Prostate gland (tissue), 2 donors: ENCODE results near the gene PALD1. TPM values are rescaled to one million over a fixed set of nuclear protein-coding genes. Genes with fewer than 3 reads are reported as not detected.

Experiments
- DNase-seq: peaks from one replicate; pipeline ENCODE4 v3.0.0-alpha.2; 2019; ENCODE audit warnings: low spot score
- H3K27ac ChIP-seq, 2 donors: fragments of 200-600 bp; sonication (generic); 2 replicates each; pipeline ENCODE4 v1.5.1; 2017 to 2019
- H3K27me3 ChIP-seq: fragments of 200-600 bp; sonication (generic); replicated peaks from 2 replicates; pipeline ENCODE4 v1.5.1; 2019; ENCODE audit not compliant: insufficient read depth
- H3K36me3 ChIP-seq, 2 donors: fragments of 200-600 bp; sonication (generic); 1 replicate in 1 of 2; 2 replicates in 1 of 2; pipeline versions ENCODE4 v1.5.1 to v1.8.1; 2017 to 2019
- H3K4me1 ChIP-seq: fragments of 200-600 bp; sonication (generic); replicated peaks from 2 replicates; pipeline ENCODE4 v1.5.1; 2019
- H3K4me3 ChIP-seq, 2 donors: fragments of 200-600 bp; sonication (generic); 2 replicates each; pipeline ENCODE4 v1.5.1; 2017 to 2019
- H3K9me3 ChIP-seq: fragments of 200-600 bp; sonication (generic); 2 replicates; pipeline ENCODE4 v1.5.1; 2017
- CTCF ChIP-seq, 4 experiments: fragments of 200-600 bp in 2 of 4; fragments of 450-650 bp in 2 of 4; sonication (generic) in 2 of 4; IDR thresholded peaks; 1 replicate in 3 of 4; 2 replicates in 1 of 4; pipeline ENCODE4 v1.5.1; 2016 to 2019; ENCODE audit warnings: antibody characterized with exemption in 4 of 4, mild to moderate bottlenecking in 2 of 4, moderate library complexity in 2 of 4
- POLR2A ChIP-seq: fragments of 450-650 bp; IDR thresholded peaks from one replicate; pipeline ENCODE4 v1.6.1; 2016; ENCODE audit warnings: antibody characterized with exemption, mild to moderate bottlenecking
- POLR2AphosphoS5 ChIP-seq: sonication (generic); formaldehyde crosslinking; IDR thresholded peaks from one replicate; pipeline ENCODE4 v1.6.1; 2017; ENCODE audit warnings: antibody characterized with exemption
- WGBS: methylation state at CpG from one replicate; pipeline ENCODE4 v1.1.5; 2018; 5-methylcytosine and 5-hydroxymethylcytosine counted together
- intact Hi-C: fragments of 100-400 bp; cut with DNase I; formaldehyde crosslinking; loops from one replicate; pipeline ENCODE4 v1.14.2; 2022
- total RNA-seq, 2 donors: library from RNA; depleted of rRNA; stranded (reverse); fragments of >200 nt; gene quantifications; one replicate each; pipeline ENCODE4 v1.1.0, GENCODE V29; 2016

PALD1 gene
- total RNA-seq, 2 donors from 2014 or later: 6.6 to 12.4 TPM

DNA sequence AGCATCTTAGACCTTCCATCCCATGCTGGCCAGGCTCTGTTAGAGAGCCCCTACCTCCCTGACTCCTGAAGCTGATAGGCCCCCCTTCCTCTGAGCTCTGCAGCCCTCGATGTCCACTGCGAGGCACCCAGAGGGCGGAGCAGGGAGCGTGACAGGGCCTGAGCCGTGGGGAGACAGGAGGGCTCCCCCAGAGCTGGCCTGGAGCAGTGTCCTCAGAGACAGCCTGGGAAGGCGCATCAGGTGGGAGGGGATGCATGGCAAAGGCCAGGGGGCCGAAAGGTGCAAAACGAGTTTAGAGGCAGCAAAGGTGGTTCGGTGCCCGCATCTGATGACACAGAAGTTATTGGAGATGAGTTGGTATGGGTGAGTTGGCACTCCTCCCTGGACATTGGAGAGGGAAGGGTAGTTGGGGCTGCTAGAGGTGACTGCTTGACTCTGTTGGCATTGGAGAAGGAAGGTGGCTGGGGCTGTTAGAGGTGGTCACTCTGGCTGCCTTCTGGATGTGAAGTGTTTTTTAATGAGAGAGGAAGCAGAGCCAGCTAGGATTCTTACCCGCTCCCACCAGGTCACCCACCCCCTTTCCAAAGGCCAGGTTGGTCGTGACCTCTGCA lies 70.9 kb downstream of the PALD1 start:
- Histone ChIP-seq H3K27me3 (no peaks in the 10 kb centered on the region), H3K27ac (no peak overlapping the region), H3K4me3 (no peak overlapping the region), H3K36me3 (no peaks in the 10 kb centered on the region), H3K4me1 (no peaks in the 10 kb centered on the region), H3K9me3 (no peaks in the 10 kb centered on the region)
- WGBS: 80% methylated on average over 12 of the region's 12 CpGs
- intact Hi-C loops: no loop called here
- TF ChIP-seq POLR2A (no peak), CTCF (IDR thresholded peaks at IDR 0.05) (no peak), POLR2AphosphoS5 (no peak)
- DNase-seq: no peak

GRCh38 chr10:70549962-70550458 lies 71.4 kb downstream of the PALD1 start:
- H3K36me3 ChIP-seq: no peaks in the 10 kb centered on the region
- peak; percentile 36 for DNase-seq
- H3K27me3 ChIP-seq: no peaks in the 10 kb centered on the region
- H3K9me3 ChIP-seq: no peaks in the 10 kb centered on the region
- intact Hi-C loops: loop anchor here (2.0 to 5.0 kb wide), 2 partner anchors 209 to 332 kb away; no protein-coding TSS in a partner anchor
- TF ChIP-seq CTCF (IDR thresholded peaks at IDR 0.05) (peak; percentile 66 to 87 (median 84)), POLR2A (no peak)
- 67% methylated on average over 3 of the region's 3 CpGs for WGBS
- H3K27ac ChIP-seq: no peak overlapping the region
- H3K4me3 ChIP-seq: no peak overlapping the region
- H3K4me1 ChIP-seq: no peaks in the 10 kb centered on the region

- DNase-seq: no peak
- H3K4me1 ChIP-seq: no peaks in the 10 kb centered on the region
- no peak overlapping the region for H3K27ac ChIP-seq
- no peaks in the 10 kb centered on the region for H3K9me3 ChIP-seq
- intact Hi-C loops: loop anchor here (2.0 to 5.0 kb wide), 2 partner anchors 208 to 332 kb away; no protein-coding TSS in a partner anchor
- H3K27me3 ChIP-seq: no peaks in the 10 kb centered on the region
- H3K36me3 ChIP-seq: no peaks in the 10 kb centered on the region
- no peak overlapping the region for H3K4me3 ChIP-seq
- TF ChIP-seq CTCF (IDR thresholded peaks at IDR 0.05) (no peak), POLR2A (no peak), POLR2AphosphoS5 (no peak)
- 88% methylated on average over 6 of the region's 6 CpGs for WGBS
Measured at GRCh38 chr10:70550459-70550858, 71.9 kb downstream of the PALD1 start.

DNA sequence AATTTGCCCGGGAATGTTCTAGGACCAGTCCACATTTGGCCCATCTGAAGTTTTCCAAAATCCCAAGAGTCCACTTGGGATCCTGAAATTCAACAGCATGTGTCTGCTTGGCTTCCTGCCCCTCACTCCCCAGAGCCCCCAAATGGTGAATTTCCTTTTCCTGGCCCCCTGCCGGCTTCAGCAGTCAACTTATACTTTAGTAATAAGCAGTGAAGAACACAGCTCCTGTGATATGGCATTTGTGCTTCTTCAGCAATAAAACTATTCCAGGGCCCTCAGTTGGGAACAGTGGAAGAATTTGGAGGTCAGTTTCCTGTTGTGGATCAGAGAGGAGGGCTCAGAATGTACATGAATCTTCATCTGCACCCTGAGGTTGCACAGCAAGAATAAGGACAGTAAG lies 72.9 kb downstream of the PALD1 start:
- DNase-seq: no peak
- H3K9me3 ChIP-seq: no peaks in the 10 kb centered on the region
- 66% methylated on average over 2 of the region's 2 CpGs for WGBS
- no peak overlapping the region for H3K27ac ChIP-seq
- no peak overlapping the region for H3K4me3 ChIP-seq
- no peaks in the 10 kb centered on the region for H3K27me3 ChIP-seq
- intact Hi-C loops: loop anchor here (2.0 to 5.0 kb wide), 2 partner anchors 207 to 331 kb away; no protein-coding TSS in a partner anchor
- H3K4me1 ChIP-seq: no peaks in the 10 kb centered on the region
- no peaks in the 10 kb centered on the region for H3K36me3 ChIP-seq
- TF ChIP-seq CTCF (IDR thresholded peaks at IDR 0.05): no peak
- no peak for TF ChIP-seq POLR2AphosphoS5
- TF ChIP-seq POLR2A: no peak

DNA sequence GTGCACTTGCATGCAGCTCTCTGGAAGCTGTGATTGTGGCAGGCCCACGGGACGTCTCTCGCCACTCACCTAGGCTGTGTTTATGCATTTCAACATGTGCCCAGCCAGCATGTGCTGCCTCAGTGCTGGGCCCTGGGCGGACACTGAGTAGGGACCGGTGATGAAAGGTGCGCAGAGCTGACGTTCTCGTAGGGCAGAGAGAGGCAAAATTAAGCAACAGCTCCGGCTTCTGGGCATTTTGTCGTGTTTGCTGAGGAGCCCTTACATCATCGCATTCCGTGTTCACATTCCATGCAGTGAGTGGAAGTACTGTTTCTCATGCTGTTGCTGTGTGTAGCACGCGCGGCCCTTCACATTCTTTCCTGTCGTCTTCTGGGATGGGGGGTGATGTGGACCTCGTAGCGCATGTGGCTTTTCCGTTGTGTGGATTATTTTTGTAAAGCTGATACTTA lies 73.4 kb downstream of the PALD1 start:
- Histone ChIP-seq H3K4me3 (no peak overlapping the region), H3K4me1 (no peaks in the 10 kb centered on the region), H3K27ac (no peak overlapping the region), H3K36me3 (no peaks in the 10 kb centered on the region), H3K9me3 (no peaks in the 10 kb centered on the region), H3K27me3 (no peaks in the 10 kb centered on the region)
- DNase-seq: no peak
- intact Hi-C loops: loop anchor here (2.0 to 5.0 kb wide), 2 partner anchors 207 to 330 kb away; no protein-coding TSS in a partner anchor
- 69% methylated on average over 19 of the region's 19 CpGs for WGBS
- TF ChIP-seq POLR2A (no peak), CTCF (IDR thresholded peaks at IDR 0.05) (no peak), POLR2AphosphoS5 (no peak)
